Measurements from ENCODE around the gene BRD1. TPM values are rescaled to one million over a fixed set of nuclear protein-coding genes. Genes with fewer than 3 reads are reported as not detected.

BRD1 gene
- total RNA-seq, 1 experiment from 2014 or later, result 31.3 TPM

DNA sequence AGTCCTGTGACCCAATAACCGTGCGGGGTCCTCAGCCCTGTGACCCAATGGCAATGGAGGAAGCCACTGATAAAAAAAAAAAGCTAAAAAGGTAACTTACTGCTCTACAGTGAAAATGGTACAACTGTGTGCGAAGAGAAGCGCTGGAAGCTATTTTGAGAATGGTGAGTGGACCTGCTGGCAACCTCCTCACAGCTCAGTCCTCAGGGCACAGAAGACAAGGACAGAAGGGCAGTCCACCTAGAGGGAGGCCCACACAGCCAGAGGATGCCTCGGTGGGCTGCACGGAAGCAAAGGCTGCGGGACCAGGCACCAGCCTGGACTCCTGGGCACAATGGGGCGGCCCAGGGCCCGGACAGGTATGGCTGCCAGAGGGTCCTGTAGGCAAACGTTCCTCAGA lies 35.6 kb downstream of the BRD1 start:
- Histone ChIP-seq H3K79me2 (ENCODE audit: insufficient read depth, low read length) (peaks cover 70% of the 10 kb centered on the region), H3K9ac (ENCODE audit: low read length) (no peak overlapping the region), H4K20me1 (ENCODE audit: insufficient read depth) (no peaks in the 10 kb centered on the region), H3K4me1 (ENCODE audit: control insufficient read depth in 1 of 2, insufficient read depth in 2 of 2, low read length in 2 of 2) (no peaks in the 10 kb centered on the region), H3K27ac (ENCODE audit: low read depth, low read length) (no peak overlapping the region), H2AFZ (ENCODE audit: low read depth, low read length, poor library complexity, severe bottlenecking) (no peak overlapping the region), H3K27me3 (ENCODE audit: insufficient read depth, low read length) (no peaks in the 10 kb centered on the region), H3K9me2 (ENCODE audit: insufficient read depth) (no peaks in the 10 kb centered on the region), H3K36me3 (ENCODE audit: control insufficient read depth in 1 of 2, insufficient read depth in 2 of 2, low read length in 2 of 2) (peaks cover 35 to 41% of the 10 kb centered on the region in 2 experiments), H3K4me3 (replicated peaks in 1 of 2; ENCODE audit: low read depth in 1 of 2, low read length in 2 of 2) (no peak overlapping the region), H3K4me2 (ENCODE audit: low read length) (no peak overlapping the region), H3K9me3 (ENCODE audit: control insufficient read depth in 1 of 2, insufficient read depth in 1 of 2, low read depth in 1 of 2, low read length in 2 of 2) (no peaks in the 10 kb centered on the region)
- DNase-seq (ENCODE audit: low read depth, low spot score) (no peak), ATAC-seq (no peak)
- intact Hi-C loops (cut with micrococcal nuclease), result no loop called here
- ChIA-PET CTCF (no interaction called here), RAD21 (ENCODE audit: low non-redundant PET in 1 of 2, low total read pairs in 2 of 2, uncharacterized antibody in 2 of 2, unreplicated experiment in 2 of 2) (no interaction called here), POLR2A (no interaction called here)
- BruUV-seq (replicated peaks), result no TSS peak
- TF ChIP-seq CBX3 (IDR thresholded peaks at IDR 0.05; ENCODE audit: low read depth), result no peak

DNA sequence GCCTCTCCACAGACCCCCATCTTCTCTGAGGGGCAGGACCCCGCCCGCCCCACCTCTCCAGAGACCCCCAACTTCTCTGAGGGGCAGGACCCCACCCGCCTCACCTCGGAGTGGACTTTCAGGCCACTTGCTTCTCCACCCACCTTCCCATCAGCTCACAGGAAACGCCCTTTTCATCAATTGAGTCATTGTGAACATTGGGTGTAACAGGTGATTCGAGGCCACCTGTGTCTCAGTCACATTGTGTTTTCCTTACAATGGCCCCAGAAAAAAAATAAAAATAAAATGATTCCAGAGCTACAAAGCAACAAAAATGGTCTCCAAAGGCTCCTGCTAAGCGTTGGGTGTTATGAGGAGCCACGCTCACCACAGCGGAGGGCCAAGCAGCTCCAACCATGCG lies 36.0 kb downstream of the BRD1 start:
- no peak overlapping the region for H3K4me2 ChIP-seq (ENCODE audit: low read length)
- DNase-seq (ENCODE audit: low read depth, low spot score) (no peak), ATAC-seq (no peak)
- peaks cover 39 to 41% of the 10 kb centered on the region in 2 experiments for H3K36me3 ChIP-seq (ENCODE audit: control insufficient read depth in 1 of 2, insufficient read depth in 2 of 2, low read length in 2 of 2)
- no peaks in the 10 kb centered on the region for H3K9me3 ChIP-seq (ENCODE audit: control insufficient read depth in 1 of 2, insufficient read depth in 1 of 2, low read depth in 1 of 2, low read length in 2 of 2)
- TF ChIP-seq JUND (IDR thresholded peaks at IDR 0.05), result no peak
- H3K79me2 ChIP-seq (ENCODE audit: insufficient read depth, low read length), result peaks cover 73% of the 10 kb centered on the region
- ChIA-PET RAD21 (ENCODE audit: low non-redundant PET in 1 of 2, low total read pairs in 2 of 2, uncharacterized antibody in 2 of 2, unreplicated experiment in 2 of 2) (no interaction called here), POLR2A (no interaction called here), CTCF (no interaction called here)
- no peak overlapping the region for H2AFZ ChIP-seq (ENCODE audit: low read depth, low read length, poor library complexity, severe bottlenecking)
- H3K9me2 ChIP-seq (ENCODE audit: insufficient read depth), result no peaks in the 10 kb centered on the region
- no peaks in the 10 kb centered on the region for H4K20me1 ChIP-seq (ENCODE audit: insufficient read depth)
- no peak overlapping the region for H3K27ac ChIP-seq (ENCODE audit: low read depth, low read length)
- intact Hi-C loops (cut with micrococcal nuclease), result no loop called here
- H3K4me1 ChIP-seq (ENCODE audit: control insufficient read depth in 1 of 2, insufficient read depth in 2 of 2, low read length in 2 of 2), result no peaks in the 10 kb centered on the region
- no peak overlapping the region for H3K4me3 ChIP-seq (replicated peaks in 1 of 2; ENCODE audit: low read depth in 1 of 2, low read length in 2 of 2)
- BruUV-seq (replicated peaks), result no TSS peak
- no peak overlapping the region for H3K9ac ChIP-seq (ENCODE audit: low read length)
- no peaks in the 10 kb centered on the region for H3K27me3 ChIP-seq (ENCODE audit: insufficient read depth, low read length)

DNA sequence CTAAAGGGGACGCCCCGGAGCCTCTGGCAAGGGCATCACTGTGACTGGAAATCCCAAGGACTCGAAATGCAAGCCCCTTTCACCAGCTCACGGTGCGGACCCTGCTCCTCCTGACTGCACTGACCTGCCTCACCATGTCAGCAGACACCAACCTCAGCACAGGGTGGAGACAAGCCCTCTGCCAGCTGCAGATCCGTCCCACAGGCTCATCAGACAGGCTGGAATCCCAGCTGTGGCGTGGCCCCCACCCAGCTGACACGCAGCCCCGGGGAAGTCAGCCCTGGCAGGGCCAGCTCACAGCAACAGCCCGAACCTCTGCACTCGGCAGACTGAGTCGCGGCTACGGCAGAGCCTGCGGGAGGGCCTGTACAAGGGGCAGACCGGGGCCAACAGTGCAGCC lies 36.8 kb downstream of the BRD1 start:
- no peaks in the 10 kb centered on the region for H4K20me1 ChIP-seq (ENCODE audit: insufficient read depth)
- H3K9me2 ChIP-seq (ENCODE audit: insufficient read depth), result no peaks in the 10 kb centered on the region
- H2AFZ ChIP-seq (ENCODE audit: low read depth, low read length, poor library complexity, severe bottlenecking), result no peak overlapping the region
- no peaks in the 10 kb centered on the region for H3K9me3 ChIP-seq (ENCODE audit: control insufficient read depth in 1 of 2, insufficient read depth in 1 of 2, low read depth in 1 of 2, low read length in 2 of 2)
- intact Hi-C loops (cut with micrococcal nuclease), result no loop called here
- RAD21 ChIA-PET (ENCODE audit: low non-redundant PET in 1 of 2, low total read pairs in 2 of 2, uncharacterized antibody in 2 of 2, unreplicated experiment in 2 of 2), result no interaction called here
- no TSS peak for BruUV-seq (replicated peaks)
- no peak for TF ChIP-seq EGR1 (IDR thresholded peaks at IDR 0.05; ENCODE audit: low read depth)
- DNase-seq (ENCODE audit: low read depth, low spot score), result no peak
- peaks cover 44% of the 10 kb centered on the region in 2 experiments for H3K36me3 ChIP-seq (ENCODE audit: control insufficient read depth in 1 of 2, insufficient read depth in 2 of 2, low read length in 2 of 2)
- no peaks in the 10 kb centered on the region for H3K4me1 ChIP-seq (ENCODE audit: control insufficient read depth in 1 of 2, insufficient read depth in 2 of 2, low read length in 2 of 2)
- no peaks in the 10 kb centered on the region for H3K27me3 ChIP-seq (ENCODE audit: insufficient read depth, low read length)
- POLR2A ChIA-PET, result no interaction called here
- H3K9ac ChIP-seq (ENCODE audit: low read length), result no peak overlapping the region
- peaks cover 79% of the 10 kb centered on the region for H3K79me2 ChIP-seq (ENCODE audit: insufficient read depth, low read length)
- H3K27ac ChIP-seq (ENCODE audit: low read depth, low read length), result no peak overlapping the region
- no peak overlapping the region for H3K4me2 ChIP-seq (ENCODE audit: low read length)
- no peak overlapping the region for H3K4me3 ChIP-seq (replicated peaks in 1 of 2; ENCODE audit: low read depth in 1 of 2, low read length in 2 of 2)
- CTCF ChIA-PET, result no interaction called here
- no peak for ATAC-seq
